Stimulated activated CD8-positive, alpha-beta memory T cell treated with anti-CD3 and anti-CD28 coated beads, Interleukin-7, amount 100 ng/mL, for 48 hours (primary cell): Measurements from ENCODE around the gene ROR1.

Source experiments
- DNase-seq, 2 donors: peaks; one replicate each; pipeline ENCODE4 v3.0.0-alpha.2; 2020; ENCODE audit warnings: low read depth in 1 of 2; ENCODE audit errors: extremely low read depth in 1 of 2

The ROR1 gene

DNA sequence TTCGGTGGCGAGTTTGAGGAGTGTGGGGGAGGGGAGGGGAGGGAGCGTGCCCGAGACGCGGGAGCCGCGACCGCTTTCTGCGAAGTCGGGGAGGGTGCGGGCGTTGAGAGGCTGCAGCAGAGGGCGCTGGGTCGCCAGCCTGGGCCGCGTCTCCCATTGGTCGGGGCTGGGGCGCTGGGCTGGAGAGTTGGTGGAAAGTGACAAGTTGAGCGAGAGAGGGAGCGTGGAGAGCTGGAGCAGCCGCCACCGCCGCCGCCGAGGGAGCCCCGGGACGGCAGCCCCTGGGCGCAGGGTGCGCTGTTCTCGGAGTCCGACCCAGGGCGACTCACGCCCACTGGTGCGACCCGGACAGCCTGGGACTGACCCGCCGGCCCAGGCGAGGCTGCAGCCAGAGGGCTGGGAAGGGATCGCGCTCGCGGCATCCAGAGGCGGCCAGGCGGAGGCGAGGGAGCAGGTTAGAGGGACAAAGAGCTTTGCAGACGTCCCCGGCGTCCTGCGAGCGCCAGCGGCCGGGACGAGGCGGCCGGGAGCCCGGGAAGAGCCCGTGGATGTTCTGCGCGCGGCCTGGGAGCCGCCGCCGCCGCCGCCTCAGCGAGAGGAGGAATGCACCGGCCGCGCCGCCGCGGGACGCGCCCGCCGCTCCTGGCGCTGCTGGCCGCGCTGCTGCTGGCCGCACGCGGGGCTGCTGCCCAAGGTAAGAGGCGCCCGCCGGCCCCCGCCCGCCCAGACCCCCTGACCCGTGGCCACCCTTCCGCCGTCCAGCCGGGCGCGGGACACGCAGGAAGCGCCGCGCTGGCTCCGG lies at the start of gene ROR1:
ROR1 (plus strand) TSS at position 203 of the 802 bp plus-strand sequence.
- peak; percentile 20 to 32 for DNase-seq

DNA sequence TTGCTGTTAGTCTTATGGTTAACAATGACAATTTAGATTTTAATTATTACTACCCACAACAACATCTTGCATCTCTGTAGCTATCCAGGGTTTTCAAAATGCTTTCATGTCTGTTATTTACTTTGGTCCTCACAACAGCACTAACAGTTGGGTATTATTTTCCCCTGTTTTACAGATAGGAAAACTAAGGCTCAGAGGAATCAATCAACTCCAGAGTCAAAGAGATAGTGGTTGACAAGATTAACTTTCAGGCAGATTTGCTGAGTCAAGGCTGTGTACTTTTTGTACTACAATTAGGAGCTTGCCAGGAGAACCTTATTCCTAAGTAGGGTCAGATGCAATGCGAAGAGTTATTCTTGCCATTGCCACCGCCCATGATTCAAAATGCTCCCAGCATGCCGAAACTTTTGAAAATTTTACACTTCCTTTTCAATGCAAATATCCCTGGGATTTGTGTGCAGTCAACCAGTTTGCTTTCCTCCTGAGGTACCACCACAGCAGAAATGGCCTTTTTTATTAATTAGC lies 49.4 kb upstream of the ROR1 start:
- DNase-seq, result no peak

DNA sequence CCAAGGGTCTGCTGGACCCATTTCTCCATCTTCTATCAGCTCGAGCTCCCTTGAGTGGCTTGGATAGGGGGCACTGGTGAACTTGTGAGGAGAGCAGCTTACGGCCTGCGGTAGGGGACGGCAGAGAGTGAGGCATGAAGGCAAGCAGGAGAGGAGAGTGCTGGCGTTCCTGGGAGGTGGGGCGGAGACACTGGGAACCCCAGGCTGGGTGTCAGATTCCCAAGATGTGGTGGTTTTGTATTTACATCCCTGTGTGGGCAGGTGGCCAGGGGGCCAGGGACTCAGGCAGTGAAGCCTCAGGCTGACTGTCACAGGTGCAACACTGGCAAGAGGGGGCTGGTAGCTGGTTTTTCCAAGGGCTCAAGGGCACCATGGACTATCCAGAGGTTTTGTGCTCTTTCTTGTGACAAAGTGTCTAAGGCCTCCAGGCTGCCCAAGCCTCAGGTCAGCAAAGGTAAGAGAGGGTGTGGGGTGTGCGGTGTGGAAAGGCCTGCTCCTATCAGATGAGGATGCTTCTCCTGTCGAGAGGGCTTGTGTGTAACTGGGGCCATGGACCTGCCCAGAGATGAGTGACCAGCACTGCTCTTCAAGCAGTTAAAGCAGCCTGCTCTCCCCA lies 45.1 kb upstream of the ROR1 start:
- no peak for DNase-seq

DNA sequence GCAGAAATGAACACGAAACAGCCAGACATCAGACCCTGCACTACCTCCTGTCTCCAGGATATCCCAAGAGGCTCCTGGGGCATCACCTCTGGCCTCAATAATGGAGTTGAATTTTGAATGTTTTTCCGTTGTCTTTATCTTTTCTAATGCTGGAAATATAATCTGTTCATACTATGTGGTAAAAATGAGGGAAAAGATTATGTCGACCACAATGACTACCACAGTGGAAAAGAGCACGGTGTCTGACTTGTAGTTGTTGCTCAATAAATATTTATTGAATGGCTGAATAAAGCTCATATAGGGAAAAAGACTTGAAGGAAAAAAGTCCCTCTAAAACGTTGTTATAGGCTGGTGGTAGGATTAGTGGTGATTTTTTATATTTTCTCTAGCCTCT lies 44.6 kb upstream of the ROR1 start:
- DNase-seq, result no peak

GRCh38 chr1:63730211-63730610 lies 43.6 kb upstream of the ROR1 start:
- no peak for DNase-seq

DNA sequence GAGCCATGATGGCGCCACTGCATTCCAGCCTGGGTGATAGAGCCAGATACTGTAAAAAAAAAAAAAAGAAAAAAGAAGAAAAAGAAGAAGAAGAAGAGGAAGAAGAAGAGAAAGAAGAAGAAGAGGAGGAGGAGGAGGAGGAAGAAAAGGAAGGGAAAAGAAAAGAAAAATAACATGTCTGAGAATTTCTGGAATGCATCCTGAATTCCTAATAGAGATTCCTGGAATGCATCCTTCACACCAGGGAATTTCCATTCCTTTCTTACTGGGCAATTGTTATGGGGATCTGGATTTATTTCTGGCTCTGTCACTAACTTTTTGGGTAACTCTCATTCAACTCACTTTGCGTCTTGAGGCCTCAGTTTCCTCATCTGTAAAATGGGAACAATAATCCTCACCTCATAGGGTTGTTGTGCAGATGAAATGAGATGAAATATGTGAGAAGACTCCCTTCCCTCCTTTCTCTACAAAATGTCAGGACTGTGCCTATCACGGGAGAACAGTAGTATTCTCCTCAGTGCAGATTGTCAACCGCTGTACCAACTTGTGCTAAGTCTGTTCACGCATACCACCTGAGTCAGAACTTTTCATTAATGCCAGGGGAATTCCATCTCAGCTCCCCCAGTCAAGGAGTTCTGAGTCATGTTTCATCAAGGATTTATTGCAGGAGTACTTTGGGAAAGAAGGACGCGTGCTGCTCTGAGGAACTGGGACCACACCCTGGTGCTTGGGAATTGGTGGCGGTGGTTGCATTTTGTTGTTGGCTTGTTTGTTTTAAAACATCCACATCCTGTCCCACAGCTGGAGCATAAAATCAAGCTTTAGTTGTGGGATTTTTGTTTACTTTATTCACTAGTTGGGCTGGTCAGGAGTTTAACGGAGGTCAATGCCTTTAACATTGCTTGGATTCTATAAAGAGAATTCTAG lies 42.4 kb upstream of the ROR1 start:
- no peak for DNase-seq

DNA sequence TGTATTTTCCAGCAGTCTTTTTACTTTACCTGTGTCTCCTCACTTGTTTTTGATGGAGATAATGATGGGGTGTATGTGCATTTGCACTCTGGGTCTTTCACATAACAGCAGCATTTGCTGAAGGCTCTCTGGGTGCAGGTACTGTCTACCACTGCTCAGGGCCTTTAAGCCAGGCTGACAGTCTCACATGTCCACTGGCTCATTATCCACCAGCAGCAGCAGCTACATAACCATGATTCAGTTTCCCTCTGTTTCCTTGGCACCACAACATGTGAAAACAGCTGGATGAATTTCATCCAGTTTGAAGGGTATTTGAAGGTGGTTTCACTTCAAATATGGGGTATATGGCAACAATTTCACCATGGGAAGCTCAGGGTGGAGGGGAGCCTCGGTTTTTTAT lies 41.2 kb upstream of the ROR1 start:
- DNase-seq, result no peak

DNA sequence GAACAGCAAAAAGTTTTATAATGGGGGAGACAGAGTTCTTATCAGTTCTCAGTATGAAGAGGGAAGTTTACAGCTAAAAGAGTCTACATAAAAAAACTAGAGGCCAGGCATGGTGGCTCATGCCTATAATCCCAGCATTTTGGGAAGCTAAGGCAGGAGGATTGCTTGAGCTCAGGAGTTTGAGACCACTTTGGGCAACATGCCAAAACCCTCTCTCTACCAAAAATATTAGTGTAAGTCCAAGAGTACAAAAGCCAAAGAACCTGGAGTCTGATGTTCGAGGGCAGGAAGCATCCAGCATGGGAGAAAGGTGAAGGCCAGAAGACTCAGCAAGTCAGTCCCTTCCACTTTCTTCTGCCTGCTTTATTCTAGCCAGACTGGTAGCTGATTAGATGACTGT lies 35.0 kb upstream of the ROR1 start:
- no peak for DNase-seq

DNA sequence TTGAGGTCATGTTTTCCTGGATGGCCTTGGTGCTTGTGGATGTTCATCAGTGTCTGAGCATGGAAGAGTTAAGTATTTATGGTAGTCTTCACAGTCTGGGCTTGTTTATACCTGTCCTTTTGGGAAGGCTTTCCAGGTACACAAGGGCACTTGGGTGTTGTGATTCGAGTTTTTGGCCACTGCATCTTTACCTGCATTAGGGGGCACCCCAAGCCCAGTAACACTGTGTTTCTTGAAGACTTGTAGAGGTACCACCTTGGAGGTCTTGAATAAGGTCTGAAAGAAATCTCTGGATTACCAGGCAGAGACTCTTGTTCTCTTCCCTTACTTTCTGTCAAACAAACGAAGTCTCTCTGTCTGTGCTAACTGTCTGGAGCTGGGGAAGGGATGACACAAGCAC lies 34.4 kb upstream of the ROR1 start:
- DNase-seq, result no peak

DNA sequence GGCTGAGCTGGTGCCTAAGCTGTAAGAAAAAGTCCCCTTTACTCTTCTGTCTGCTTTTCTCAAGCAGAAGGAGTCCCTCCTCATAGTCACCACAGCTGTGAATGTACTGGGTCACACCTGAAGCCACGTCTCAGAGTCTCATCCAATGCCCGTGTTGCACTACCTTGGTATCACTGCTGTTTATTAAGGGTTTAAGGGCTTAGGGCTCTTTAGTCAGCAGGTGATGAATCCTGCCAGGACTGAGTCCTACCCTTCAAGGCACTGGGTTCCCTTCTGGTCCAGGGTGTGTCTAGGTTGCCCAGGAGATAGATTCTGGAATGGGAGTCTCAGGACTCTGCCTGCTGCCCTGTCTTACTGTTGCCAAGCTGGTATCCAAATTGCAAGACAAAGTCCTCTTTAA lies 33.4 kb upstream of the ROR1 start:
- no peak for DNase-seq

DNA sequence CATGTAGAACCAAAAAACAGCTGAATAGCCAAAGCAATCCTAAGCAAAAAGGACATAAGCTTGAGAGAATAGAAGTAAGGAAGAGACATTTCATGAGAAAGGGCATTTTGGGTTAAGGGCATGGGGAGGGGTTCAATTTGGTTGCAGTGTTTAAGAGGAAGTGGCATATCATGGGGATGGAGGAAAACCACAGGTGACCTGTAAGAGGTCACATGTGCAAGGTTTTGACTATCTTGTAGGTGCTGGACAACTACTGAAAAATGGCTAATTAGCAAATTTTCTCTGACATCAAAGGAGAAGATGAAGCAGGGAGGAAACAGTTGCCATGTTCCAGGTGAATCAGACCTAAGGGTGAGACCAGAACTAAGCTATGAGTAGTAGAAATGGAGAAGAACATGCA lies 31.3 kb upstream of the ROR1 start:
- no peak for DNase-seq

DNA sequence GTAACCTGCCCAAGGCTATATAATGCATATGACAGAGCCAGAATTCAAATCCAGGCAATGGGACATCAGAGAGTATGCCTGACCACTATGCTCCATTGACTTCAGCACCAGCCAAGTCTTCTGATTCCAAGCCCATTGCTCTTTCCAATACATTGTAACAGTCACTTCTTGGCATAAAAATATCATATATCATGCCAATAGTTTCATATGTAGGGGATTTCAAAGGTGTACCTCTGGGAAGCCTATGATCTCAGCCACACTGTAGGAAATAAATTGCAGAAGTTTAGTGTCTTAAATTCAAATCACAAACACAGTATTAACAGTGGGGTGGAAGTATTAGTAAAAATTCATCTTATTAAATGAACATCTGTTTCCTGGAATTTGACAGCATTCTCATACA lies 30.0 kb upstream of the ROR1 start:
- no peak for DNase-seq

DNA sequence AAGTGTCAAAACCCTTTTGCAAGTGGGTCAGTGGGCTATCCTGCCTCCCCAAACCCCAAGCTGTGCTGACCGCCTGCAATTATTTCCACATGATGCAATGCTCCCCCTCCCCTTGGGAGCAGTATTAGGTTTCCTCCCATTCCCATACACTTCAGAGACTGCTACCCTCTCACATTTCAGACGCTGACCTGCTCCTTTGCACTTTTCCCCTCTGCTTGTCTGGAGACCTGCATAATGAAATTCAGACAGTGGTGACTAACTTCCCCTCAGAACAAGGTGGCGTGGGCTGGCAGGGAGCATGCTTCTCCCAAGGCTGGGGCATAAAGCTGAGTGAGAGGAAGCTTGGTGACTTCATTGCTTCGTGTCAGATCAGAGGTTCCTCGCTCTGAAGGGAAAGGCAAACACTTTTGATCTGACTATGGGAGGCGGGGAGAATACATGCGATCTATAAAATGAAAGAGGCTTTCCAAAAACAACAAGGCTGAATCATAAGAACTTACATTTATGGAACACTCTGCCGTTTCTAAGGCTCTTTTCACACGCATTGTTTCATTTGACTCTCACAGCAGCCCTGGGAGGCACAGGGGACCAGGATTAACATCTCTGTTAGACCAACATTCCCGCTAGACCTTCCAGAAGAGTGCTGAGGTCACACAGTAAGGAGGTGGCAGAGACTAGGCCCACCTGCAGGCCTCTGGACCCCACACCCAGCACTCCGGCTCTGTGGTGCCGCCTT lies 27.5 kb upstream of the ROR1 start:
- DNase-seq, result peak in 1 of 2 donors; percentile 5

DNA sequence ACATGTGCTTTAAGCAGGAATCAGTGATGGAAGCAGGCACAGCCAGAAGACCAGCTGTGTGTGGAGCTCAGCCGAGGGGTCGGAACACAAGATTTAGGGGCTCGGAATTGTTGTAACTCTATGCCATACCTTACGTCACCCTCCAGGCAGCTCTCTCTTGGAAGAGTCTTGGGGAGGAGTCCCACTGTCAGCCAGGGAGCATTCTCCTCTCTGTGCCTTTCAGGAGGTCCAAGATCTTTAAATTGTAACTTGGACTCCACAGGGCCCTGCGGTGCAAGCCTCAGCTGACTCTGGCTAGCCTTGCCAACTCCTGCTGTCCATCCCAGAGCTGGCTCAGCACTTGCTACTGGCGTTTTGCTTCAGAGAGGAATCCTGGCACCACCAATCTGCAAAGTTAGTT lies 26.4 kb upstream of the ROR1 start:
- no peak for DNase-seq

- no peak for DNase-seq
Measured at GRCh38 chr1:63748046-63748580, 25.7 kb upstream of the ROR1 start.

- DNase-seq, result no peak
Measured at GRCh38 chr1:63748641-63749040, 25.2 kb upstream of the ROR1 start.

GRCh38 chr1:63750721-63751120 lies 23.1 kb upstream of the ROR1 start:
- DNase-seq, result no peak

- no peak for DNase-seq
Measured at GRCh38 chr1:63752176-63752575, 21.6 kb upstream of the ROR1 start.

- DNase-seq, result no peak
Measured at GRCh38 chr1:63753591-63753990, 20.2 kb upstream of the ROR1 start.

- no peak for DNase-seq
Measured at GRCh38 chr1:63756839-63757238, 17.0 kb upstream of the ROR1 start.
